ENCODE measurements around the gene VAPA.

Gene VAPA

GRCh38 chr18:9934274-9934673, 20.5 kb downstream of the VAPA start:
- no peak for TF ChIP-seq GABPA (IDR thresholded peaks at IDR 0.05; ENCODE audit: low read depth)
- TF ChIP-seq CTCF (IDR thresholded peaks at IDR 0.05; ENCODE audit: insufficient read depth, low read length) = no peak
- TF ChIP-seq SPI1 (IDR thresholded peaks at IDR 0.05; ENCODE audit: borderline replicate concordance, low read depth) = no peak
- no peak for TF ChIP-seq REST (IDR thresholded peaks at IDR 0.05; ENCODE audit: insufficient replicate concordance, low read depth)
- no peak for TF ChIP-seq POLR2AphosphoS5 (IDR thresholded peaks at IDR 0.05; ENCODE audit: low read depth)
- no peak overlapping the region for H3K27ac ChIP-seq (replicated peaks)
- H3K27me3 ChIP-seq (ENCODE audit: insufficient read depth, poor library complexity, severe bottlenecking) = no peaks in the 10 kb centered on the region
- H3K4me3 ChIP-seq (replicated peaks; ENCODE audit: insufficient read depth, low read length) = no peak overlapping the region
- DNase-seq (ENCODE audit: low read depth in 1 of 2, low spot score in 1 of 2) = no peak

GRCh38 chr18:9941103-9941502, 27.3 kb downstream of the VAPA start:
- Histone ChIP-seq H3K27ac (replicated peaks) (no peak overlapping the region), H3K27me3 (ENCODE audit: insufficient read depth, poor library complexity, severe bottlenecking) (no peaks in the 10 kb centered on the region), H3K4me3 (replicated peaks; ENCODE audit: insufficient read depth, low read length) (no peak overlapping the region)
- TF ChIP-seq SPI1 (IDR thresholded peaks at IDR 0.05; ENCODE audit: borderline replicate concordance, low read depth) (no peak), POLR2AphosphoS5 (IDR thresholded peaks at IDR 0.05; ENCODE audit: low read depth) (no peak), GABPA (IDR thresholded peaks at IDR 0.05; ENCODE audit: low read depth) (no peak)
- DNase-seq (ENCODE audit: low read depth in 1 of 2, low spot score in 1 of 2) = no peak

GRCh38 chr18:9941660-9942059, 27.8 kb downstream of the VAPA start:
- H3K27me3 ChIP-seq (ENCODE audit: insufficient read depth, poor library complexity, severe bottlenecking) = no peaks in the 10 kb centered on the region
- no peak overlapping the region for H3K27ac ChIP-seq (replicated peaks)
- DNase-seq (ENCODE audit: low read depth in 1 of 2, low spot score in 1 of 2) = no peak
- H3K4me3 ChIP-seq (replicated peaks; ENCODE audit: insufficient read depth, low read length) = no peak overlapping the region
- TF ChIP-seq SPI1 (IDR thresholded peaks at IDR 0.05; ENCODE audit: borderline replicate concordance, low read depth) (no peak), REST (IDR thresholded peaks at IDR 0.05; ENCODE audit: insufficient replicate concordance, low read depth) (no peak), GABPA (IDR thresholded peaks at IDR 0.05; ENCODE audit: low read depth) (no peak), POLR2AphosphoS5 (IDR thresholded peaks at IDR 0.05; ENCODE audit: low read depth) (no peak), CTCF (IDR thresholded peaks at IDR 0.05; ENCODE audit: insufficient read depth, low read length) (no peak)

GRCh38 chr18:9943311-9943710, 29.5 kb downstream of the VAPA start:
- Histone ChIP-seq H3K27ac (replicated peaks) (no peak overlapping the region), H3K4me3 (replicated peaks; ENCODE audit: insufficient read depth, low read length) (no peak overlapping the region), H3K27me3 (ENCODE audit: insufficient read depth, poor library complexity, severe bottlenecking) (no peaks in the 10 kb centered on the region)
- DNase-seq (ENCODE audit: low read depth in 1 of 2, low spot score in 1 of 2) = no peak
- TF ChIP-seq CTCF (IDR thresholded peaks at IDR 0.05; ENCODE audit: insufficient read depth, low read length) = no peak
